ENCODE data around the gene WWC1.
A peak's percentile ranks its signal among the peaks of the same experiment; 100 is the strongest.

WWC1 gene

DNA sequence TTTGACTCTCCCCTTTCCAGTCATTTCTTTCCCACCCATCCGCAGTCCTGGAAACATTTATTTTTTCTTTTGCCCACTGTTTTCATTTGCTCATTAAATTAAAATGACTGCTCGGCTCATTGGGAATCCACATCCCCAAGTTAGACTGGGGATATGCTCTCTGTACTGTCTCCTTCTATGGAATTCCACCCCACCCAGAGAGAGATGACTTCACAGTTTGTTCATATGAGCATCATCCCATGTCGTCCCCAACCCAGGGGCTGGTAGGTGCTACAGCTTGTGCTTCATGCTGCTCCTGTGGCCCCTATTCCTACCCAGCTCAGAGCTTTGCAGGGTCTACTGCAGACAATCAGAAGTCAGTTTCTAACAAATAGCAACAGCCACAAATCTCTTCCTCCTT lies 178.4 kb downstream of the WWC1 start:
- no peak overlapping the region for H3K4me3 ChIP-seq (replicated peaks; ENCODE audit: low read depth, low read length)
- no peak for DNase-seq (ENCODE audit: low read depth)
- TF ChIP-seq, protein P1, sequence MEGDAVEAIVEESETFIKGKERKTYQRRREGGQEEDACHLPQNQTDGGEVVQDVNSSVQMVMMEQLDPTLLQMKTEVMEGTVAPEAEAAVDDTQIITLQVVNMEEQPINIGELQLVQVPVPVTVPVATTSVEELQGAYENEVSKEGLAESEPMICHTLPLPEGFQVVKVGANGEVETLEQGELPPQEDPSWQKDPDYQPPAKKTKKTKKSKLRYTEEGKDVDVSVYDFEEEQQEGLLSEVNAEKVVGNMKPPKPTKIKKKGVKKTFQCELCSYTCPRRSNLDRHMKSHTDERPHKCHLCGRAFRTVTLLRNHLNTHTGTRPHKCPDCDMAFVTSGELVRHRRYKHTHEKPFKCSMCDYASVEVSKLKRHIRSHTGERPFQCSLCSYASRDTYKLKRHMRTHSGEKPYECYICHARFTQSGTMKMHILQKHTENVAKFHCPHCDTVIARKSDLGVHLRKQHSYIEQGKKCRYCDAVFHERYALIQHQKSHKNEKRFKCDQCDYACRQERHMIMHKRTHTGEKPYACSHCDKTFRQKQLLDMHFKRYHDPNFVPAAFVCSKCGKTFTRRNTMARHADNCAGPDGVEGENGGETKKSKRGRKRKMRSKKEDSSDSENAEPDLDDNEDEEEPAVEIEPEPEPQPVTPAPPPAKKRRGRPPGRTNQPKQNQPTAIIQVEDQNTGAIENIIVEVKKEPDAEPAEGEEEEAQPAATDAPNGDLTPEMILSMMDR (IDR thresholded peaks at IDR 0.05; ENCODE audit: low read length, missing control alignments) = no peak

DNA sequence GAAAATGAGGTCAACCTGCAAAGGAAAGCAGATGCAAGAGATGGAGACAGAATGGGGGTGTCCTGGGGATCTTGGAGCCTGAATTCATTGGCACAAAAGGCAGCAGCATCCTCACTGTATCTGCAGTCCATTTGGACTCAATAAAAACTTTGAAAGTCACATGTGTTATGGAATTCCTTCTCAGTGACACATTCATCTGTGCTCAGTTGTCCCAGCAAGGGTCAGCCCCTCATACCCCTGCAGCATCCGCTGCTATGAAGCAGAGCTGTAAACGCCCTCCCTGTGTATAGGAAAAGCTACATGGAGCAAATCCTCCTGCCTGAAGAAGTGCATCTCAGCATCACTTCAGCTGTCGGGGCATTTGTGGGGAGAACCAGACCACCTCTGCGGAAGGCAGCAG lies 180.3 kb downstream of the WWC1 start:
- H3K4me3 ChIP-seq (replicated peaks; ENCODE audit: low read depth, low read length) = no peak overlapping the region
- no peak for DNase-seq (ENCODE audit: low read depth)
- TF ChIP-seq, protein P1 (IDR thresholded peaks at IDR 0.05; ENCODE audit: low read length, missing control alignments) = no peak

DNA sequence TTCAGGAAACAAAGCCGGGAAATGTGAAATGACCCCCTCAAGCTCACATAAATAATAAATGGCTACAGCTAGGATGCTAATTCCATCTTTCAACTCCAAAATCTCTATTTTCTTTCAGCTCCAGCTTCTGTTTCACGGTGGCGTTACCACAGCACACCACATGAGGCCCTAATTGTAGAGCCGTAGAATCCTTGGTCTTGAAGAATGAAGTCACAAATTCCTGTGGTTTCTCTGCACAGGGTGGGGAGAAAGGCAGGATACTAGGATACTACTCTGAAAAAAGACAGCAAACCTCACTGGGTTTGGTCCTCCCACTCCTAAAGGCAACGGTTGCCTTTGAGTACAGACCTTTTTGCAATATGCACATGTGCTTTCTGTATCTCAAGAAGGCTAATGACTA lies 180.9 kb downstream of the WWC1 start:
- DNase-seq (ENCODE audit: low read depth) = peak; percentile 93
- TF ChIP-seq, protein P1 (IDR thresholded peaks at IDR 0.05; ENCODE audit: low read length, missing control alignments) = peak; percentile 61
- no peak overlapping the region for H3K4me3 ChIP-seq (replicated peaks; ENCODE audit: low read depth, low read length)

DNA sequence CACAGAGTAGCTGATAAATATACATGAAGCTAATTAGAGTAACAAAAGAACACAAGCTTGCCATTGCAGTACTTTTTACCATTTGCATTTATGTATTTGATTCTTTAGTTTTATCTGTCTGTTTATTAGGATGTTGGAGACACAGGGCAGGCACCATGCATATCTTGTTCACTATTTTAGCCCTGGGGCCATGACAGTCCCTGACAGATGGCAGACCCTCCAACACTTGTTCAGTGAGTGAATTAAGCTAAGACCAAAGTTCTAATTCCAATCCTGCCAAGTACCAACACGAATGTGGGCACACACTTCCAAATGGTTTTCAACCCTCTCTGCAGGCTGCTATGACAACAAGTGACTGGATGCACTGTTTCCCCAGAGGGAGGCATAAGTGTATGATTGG lies 182.9 kb downstream of the WWC1 start:
- no peak for DNase-seq (ENCODE audit: low read depth)

DNA sequence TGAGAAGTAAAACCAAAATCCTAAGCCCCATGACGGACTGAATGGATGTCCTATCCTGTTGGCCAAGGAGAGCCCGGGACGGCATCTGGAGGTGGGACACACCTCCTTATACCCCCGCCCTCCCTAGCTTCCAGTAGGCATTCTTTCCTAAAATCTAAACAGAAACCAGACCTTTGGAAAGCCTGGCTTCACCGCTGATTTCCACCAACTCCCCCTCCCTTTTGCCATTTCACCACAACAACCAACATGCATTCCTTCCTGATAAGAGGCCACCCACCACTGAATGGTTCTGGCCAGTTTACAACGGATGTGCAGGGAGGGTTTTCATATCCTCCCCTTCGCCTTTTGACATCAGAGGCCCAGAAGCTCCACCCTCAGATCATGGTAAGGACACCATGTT lies 185.6 kb downstream of the WWC1 start:
- peak; percentile 88 for DNase-seq (ENCODE audit: low read depth)
- H3K4me3 ChIP-seq (replicated peaks; ENCODE audit: low read depth, low read length) = no peak overlapping the region
- TF ChIP-seq, protein P1 (IDR thresholded peaks at IDR 0.05; ENCODE audit: low read length, missing control alignments) = no peak

More for the DNA sequence above, 182.9 kb downstream of the WWC1 start:
- no peak overlapping the region for H3K4me3 ChIP-seq (replicated peaks; ENCODE audit: low read depth, low read length)
- TF ChIP-seq, protein P1 (IDR thresholded peaks at IDR 0.05; ENCODE audit: low read length, missing control alignments) = no peak

DNA sequence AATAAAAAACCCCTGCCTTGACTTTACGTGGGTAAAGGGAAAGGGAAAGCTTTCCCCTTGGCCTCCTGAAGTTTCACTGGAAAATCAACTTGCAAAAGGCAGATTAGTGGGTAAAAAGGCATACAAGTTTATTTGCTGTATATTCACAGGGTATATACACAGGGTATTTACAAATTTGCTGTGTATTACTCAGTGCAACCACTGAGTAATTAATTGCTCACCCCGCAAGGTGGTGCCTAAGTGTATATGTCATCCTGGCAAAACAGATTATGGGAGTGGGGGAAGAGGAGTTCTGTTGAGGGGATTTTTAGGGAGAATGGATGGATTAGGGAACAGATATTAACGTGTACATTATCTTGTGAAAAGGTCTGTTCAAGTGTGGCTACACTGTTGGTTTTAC lies 187.7 kb downstream of the WWC1 start:
- TF ChIP-seq, protein P1 (IDR thresholded peaks at IDR 0.05; ENCODE audit: low read length, missing control alignments) = no peak
- no peak for DNase-seq (ENCODE audit: low read depth)

DNA sequence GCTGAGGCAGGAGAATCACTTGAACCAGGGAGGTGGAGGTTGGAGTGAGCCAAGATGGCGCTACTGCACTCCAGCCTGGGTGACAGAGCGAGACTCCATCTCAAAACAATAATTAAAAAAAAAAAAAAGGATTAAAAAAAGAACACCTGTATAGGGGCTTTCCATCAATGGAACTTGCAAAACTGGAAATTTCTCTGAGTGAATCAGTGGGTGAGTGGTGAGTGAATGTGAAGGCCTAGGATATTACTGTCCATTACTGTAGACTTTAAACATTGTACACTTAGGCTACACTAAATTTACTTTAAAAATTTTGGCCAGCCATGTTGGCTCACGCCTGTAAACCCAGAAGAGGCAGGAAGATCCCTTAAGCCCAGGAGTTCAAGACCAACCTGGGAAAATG lies 189.2 kb downstream of the WWC1 start:
- no peak overlapping the region for H3K4me3 ChIP-seq (replicated peaks; ENCODE audit: low read depth, low read length)
- TF ChIP-seq, protein P1 (IDR thresholded peaks at IDR 0.05; ENCODE audit: low read length, missing control alignments) = no peak
- DNase-seq (ENCODE audit: low read depth) = no peak

More for the DNA sequence above, 187.7 kb downstream of the WWC1 start:
- H3K4me3 ChIP-seq (replicated peaks; ENCODE audit: low read depth, low read length) = no peak overlapping the region
